Measurements from ENCODE around the gene PRKD2. TPM values are rescaled to one million over a fixed set of nuclear protein-coding genes. Genes with fewer than 3 reads are reported as not detected.

PRKD2 gene
- total RNA-seq, 1 donor from 2014 or later: 56.8 TPM

GRCh38 chr19:46644720-46645119 is 72.2 kb downstream of the PRKD2 start:
- Mint-ChIP-seq H3K27me3 (peaks cover 69% of the 10 kb centered on the region), H3K4me1 (ENCODE audit: unreplicated experiment) (peaks cover 10% of the 10 kb centered on the region), H3K4me3 (no peak overlapping the region), H3K9me3 (no peaks in the 10 kb centered on the region), H3K36me3 (peaks cover 16% of the 10 kb centered on the region), H3K27ac (no peak overlapping the region)
- DNase-seq (ENCODE audit: extremely low spot score, unreplicated experiment): no peak
- TF ChIP-seq, protein P1, sequence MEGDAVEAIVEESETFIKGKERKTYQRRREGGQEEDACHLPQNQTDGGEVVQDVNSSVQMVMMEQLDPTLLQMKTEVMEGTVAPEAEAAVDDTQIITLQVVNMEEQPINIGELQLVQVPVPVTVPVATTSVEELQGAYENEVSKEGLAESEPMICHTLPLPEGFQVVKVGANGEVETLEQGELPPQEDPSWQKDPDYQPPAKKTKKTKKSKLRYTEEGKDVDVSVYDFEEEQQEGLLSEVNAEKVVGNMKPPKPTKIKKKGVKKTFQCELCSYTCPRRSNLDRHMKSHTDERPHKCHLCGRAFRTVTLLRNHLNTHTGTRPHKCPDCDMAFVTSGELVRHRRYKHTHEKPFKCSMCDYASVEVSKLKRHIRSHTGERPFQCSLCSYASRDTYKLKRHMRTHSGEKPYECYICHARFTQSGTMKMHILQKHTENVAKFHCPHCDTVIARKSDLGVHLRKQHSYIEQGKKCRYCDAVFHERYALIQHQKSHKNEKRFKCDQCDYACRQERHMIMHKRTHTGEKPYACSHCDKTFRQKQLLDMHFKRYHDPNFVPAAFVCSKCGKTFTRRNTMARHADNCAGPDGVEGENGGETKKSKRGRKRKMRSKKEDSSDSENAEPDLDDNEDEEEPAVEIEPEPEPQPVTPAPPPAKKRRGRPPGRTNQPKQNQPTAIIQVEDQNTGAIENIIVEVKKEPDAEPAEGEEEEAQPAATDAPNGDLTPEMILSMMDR (conservative IDR thresholded peaks at IDR 0.05): no peak

GRCh38 chr19:46640656-46641055 is 76.3 kb downstream of the PRKD2 start:
- Mint-ChIP-seq H3K4me3 (peak overlapping the region; percentile 78), H3K36me3 (peaks cover 2% of the 10 kb centered on the region), H3K4me1 (ENCODE audit: unreplicated experiment) (peaks cover 5% of the 10 kb centered on the region), H3K9me3 (no peaks in the 10 kb centered on the region), H3K27me3 (peaks cover 45% of the 10 kb centered on the region), H3K27ac (no peak overlapping the region)
- TF ChIP-seq, protein P1 (conservative IDR thresholded peaks at IDR 0.05): no peak
- DNase-seq (ENCODE audit: extremely low spot score, unreplicated experiment): no peak

DNA sequence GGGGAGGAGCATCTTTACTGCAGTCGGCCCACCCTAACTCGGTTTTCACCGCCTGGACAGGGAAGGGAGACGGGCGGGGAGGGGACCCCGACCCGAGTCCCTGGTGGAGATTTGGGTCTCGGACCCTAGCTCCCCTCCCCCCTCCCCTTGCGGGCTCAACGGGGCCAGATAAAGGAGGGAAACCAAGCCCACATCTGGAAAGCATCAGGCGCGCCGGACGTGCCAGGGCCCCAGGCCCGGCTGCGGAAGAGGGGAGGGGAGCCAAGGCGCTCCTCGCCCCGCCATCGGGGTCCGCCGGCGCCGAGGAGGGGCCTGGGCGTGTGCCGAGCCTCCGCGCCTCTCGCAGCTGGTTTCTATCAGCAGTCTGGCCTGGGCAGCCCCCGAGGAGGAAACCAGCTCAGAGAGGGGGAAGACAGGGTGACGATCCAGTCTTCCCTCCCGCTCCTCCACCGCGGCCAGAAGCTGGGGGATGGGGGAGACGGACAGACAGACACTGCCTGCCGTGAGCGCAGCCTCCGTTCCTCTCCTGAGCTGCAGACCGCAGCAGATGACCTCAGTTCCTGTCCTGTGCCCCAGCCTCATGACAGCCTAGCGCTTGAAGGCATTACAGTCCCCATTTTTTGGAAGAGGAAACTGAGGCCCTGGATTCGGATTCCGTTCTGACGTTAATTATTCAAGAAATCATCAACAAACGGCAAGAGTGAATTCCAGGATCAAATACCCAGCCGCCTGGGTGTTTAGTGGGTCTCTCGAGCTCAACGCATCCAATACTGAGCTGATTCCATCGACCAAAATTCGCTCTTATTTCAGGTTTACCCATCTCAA is 77.3 kb downstream of the PRKD2 start:
- Mint-ChIP-seq H3K27ac (no peak overlapping the region), H3K4me1 (ENCODE audit: unreplicated experiment) (peaks cover 5% of the 10 kb centered on the region), H3K27me3 (peaks cover 41% of the 10 kb centered on the region), H3K36me3 (no peaks in the 10 kb centered on the region), H3K4me3 (no peak overlapping the region), H3K9me3 (no peaks in the 10 kb centered on the region)
- TF ChIP-seq, protein P1 (conservative IDR thresholded peaks at IDR 0.05): no peak
- DNase-seq (ENCODE audit: extremely low spot score, unreplicated experiment): peak; percentile 88

DNA sequence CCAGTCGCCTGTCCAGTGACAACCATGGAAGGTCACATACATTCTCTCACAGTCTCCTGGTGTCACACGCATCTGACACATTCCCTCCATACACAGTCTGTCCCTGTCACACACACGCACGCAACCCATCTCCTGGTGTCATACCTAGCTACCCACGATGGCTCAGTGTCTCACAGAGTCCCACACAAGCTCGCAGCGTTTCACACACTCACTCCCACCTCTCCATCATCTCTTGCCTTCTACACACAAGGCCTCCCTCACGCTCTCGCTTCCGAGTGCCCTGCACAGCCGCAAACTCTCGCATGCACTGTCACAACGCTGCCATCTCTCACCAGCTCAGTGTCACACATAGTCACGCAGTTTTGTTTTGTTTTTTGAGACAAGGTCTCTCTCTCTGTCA is 79.7 kb downstream of the PRKD2 start:
- peaks cover 15% of the 10 kb centered on the region for H3K4me1 Mint-ChIP-seq (ENCODE audit: unreplicated experiment)
- no peak overlapping the region for H3K4me3 Mint-ChIP-seq
- H3K27me3 Mint-ChIP-seq: peaks cover 41% of the 10 kb centered on the region
- H3K36me3 Mint-ChIP-seq: no peaks in the 10 kb centered on the region
- no peak for DNase-seq (ENCODE audit: extremely low spot score, unreplicated experiment)
- H3K27ac Mint-ChIP-seq: no peak overlapping the region
- TF ChIP-seq, protein P1 (conservative IDR thresholded peaks at IDR 0.05): no peak
- no peaks in the 10 kb centered on the region for H3K9me3 Mint-ChIP-seq

DNA sequence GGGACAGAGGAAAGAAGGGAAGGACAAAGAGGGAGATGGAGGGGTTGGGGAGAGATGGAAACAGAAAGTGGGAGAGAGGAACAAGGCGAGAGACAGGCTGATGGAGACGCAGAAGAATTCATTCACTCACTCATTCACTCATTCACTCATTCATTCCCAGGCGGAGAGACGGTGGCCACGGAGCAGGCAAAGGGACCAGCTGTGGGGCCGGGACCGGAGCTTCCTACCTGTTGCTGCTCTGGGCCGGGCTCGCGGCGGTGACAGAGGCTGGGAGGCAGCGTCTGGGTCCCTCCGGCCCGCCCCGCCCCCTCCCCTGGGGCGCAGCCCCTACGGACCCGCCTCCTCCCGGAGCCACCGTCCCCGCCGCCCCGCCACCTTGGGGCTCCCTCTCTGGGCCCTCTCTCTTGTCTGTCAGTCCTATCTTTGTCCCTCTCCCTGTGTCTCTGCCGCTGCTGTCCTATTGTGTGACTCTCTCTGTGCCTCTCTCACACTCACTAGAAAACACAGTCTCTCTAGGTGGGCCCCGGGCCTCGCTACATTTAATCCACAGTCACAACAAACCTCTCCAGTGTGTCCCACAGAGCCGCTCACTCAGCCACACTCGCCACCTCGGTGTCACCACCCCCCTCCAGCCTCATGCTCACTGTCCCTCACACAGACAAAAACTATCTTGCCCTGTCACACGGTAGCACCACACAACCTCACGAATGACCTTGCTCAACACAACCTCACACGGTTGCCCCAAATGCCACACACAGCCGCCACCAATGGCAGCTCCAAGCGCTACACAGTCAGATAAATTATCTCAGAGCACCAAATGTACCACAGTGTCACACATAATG is 80.8 kb downstream of the PRKD2 start, which contains the start of gene GNG8:
GNG8 (minus strand) TSS at position 283 of the 842 bp plus-strand sequence. CDS start 1,520 bp downstream, outside the sequence.
- Mint-ChIP-seq H3K4me1 (ENCODE audit: unreplicated experiment) (peaks cover 23% of the 10 kb centered on the region), H3K27me3 (peaks cover 38% of the 10 kb centered on the region), H3K9me3 (no peaks in the 10 kb centered on the region), H3K4me3 (peak within 1 kb of the TSS; percentile 70), H3K27ac (no peak within 1 kb of the TSS), H3K36me3 (no peaks in the 10 kb centered on the region)
- TF ChIP-seq, protein P1 (conservative IDR thresholded peaks at IDR 0.05): no peak
- no peak for DNase-seq (ENCODE audit: extremely low spot score, unreplicated experiment)

All from type B pancreatic cell (in vitro differentiated cells).